Suppressor macrophage treated with lipopolysaccharide for 1 hour (primary cell): ENCODE results near the gene ITGB1.
"Not testable (repeated sequence)": the region's sequence is repeated elsewhere in the genome, so short reads cannot be mapped to it uniquely, and the experiment has no call there.

Experiments used
- DNase-seq, 3 donors: peaks; one replicate each; pipeline ENCODE4 v3.0.0-alpha.2; 2020 to 2022

Gene ITGB1

GRCh38 chr10:32958085-32959005 is at the start of gene ITGB1:
TSS of gene ITGB1 (minus strand) at chr10:32958230. CDS start at chr10:32935558, 22,672 bp downstream.
- peak; percentile 94 to 99 (median 97) for DNase-seq

GRCh38 chr10:33006342-33006887 is 48.4 kb upstream of the ITGB1 start:
- DNase-seq, result no peak

- peak; percentile 90 to 96 (median 95) for DNase-seq
Observed at GRCh38 chr10:33005322-33006301, 47.6 kb upstream of the ITGB1 start.

GRCh38 chr10:33001908-33002492 is 44.0 kb upstream of the ITGB1 start:
- no peak for DNase-seq

GRCh38 chr10:32998060-32998581 is 40.1 kb upstream of the ITGB1 start:
- not testable (repeated sequence) for DNase-seq

DNA sequence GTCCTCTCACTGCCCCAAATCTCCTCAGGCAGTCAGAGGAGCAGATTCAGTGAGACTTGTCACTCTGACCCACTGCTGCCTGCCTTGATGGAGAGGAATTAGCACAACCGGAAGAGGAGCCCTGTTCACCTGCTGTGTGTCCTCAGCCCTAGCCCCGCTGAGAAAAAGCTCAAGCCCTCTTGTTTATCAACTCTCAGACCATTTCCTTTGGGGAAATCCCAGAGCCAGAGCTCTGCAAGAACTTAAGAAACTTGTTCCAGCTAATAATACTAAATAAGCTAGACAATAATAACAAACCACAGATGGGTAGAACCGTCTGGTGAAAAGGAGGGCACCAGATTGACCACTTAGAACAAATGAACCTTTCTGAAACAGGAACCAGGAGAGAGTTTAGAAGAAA is 37.7 kb upstream of the ITGB1 start:
- no peak for DNase-seq

DNA sequence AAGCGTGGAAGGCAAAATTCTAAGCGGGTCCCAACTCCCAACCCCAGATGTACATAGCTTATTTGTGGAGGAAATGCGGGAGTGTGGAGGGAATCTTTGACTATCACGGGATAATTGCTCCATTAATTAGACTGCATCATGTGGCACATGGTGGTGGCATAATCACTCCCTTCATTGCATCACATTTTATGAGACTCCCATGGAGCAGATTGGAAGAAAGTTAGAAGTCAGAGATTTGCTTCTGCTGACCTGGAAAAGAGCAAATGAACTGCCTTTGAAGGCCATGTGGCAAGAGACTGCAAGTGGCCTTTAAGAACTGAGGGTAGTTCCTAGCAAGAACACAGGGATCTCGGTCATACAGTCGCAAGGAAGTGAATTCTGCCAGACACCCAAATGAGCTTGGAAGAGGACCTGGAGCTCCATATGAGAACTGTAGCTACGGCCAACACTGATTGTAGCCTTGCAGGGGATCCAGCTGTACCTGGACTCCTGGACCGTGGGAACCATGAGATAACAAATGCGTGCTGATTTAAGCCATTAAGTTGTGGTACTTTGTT is 37.1 kb upstream of the ITGB1 start:
- no peak for DNase-seq

DNA sequence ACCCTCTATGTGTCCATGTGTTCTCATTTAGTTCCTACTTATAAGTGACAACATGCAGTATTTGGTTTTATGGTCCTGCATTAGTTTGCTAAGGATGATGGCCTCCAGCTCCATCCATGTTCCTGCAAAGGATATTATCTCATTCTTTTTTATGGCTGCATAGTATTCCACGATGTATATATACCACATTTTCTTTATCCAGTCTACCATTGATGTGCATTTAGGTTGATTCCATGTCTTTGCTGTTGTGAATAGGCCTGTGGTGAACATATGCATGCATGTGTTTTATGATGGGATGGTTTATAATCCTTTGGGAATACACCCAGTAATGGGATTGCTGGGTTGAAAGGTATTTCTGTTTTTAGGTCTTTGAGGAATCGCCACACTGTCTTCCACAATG is 36.6 kb upstream of the ITGB1 start:
- not testable (repeated sequence) for DNase-seq

GRCh38 chr10:32992310-32992709 is 34.3 kb upstream of the ITGB1 start:
- DNase-seq, result not testable (repeated sequence)

DNA sequence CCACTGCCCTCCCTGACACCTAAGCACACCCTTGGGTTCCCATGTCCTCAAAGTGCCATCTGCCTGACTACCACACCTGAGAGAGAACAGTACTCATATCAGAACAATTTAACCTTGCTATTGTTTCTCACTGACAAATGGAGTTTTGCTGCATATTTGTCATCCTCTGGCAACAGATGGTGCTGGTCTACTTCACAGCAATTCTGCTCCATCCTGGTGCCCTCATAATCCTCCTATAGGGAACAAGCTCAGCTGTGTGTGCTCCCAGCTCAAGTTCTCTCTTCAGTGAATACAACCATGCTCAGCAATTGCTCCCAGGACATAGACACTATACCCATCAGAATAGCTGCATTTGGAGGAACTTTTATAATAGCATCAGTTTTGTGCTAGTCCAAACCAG is 32.8 kb upstream of the ITGB1 start:
- no peak for DNase-seq

GRCh38 chr10:32988604-32989003 is 30.6 kb upstream of the ITGB1 start:
- no peak for DNase-seq

GRCh38 chr10:32987172-32987571 is 29.1 kb upstream of the ITGB1 start:
- DNase-seq, result no peak

GRCh38 chr10:32985775-32986350 is 27.8 kb upstream of the ITGB1 start:
- DNase-seq, result peak; percentile 72 to 94 (median 89)

GRCh38 chr10:32985341-32985764 is 27.3 kb upstream of the ITGB1 start:
- DNase-seq, result no peak

DNA sequence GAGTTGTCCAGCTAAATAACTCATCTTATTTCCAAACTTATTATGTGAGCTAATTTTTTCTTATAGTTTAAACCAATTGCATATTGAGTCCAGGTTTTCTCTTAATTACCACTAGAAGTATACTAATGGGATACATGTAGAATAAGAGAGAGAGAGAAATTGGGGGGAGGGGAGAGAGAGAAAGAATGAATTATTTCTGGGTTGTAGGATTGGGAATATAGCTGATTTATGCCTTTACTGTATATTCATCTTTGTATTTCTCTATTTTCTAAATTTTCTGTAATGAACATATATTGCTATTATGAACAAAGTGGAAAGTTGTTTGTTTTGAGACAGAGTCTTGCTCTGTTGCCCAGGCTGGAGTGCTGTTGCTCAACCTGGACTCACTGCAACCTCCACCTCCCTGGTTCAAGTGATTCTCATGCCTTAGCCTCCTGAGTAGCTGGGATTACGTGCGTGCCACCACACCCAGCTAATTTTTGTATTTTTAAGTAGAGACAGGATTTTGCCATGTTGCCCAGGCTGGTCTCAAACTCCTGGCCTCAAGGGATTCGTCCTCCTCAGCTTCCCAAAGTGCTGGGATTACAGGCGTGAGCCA is 26.1 kb upstream of the ITGB1 start:
- DNase-seq, result no peak

- peak; percentile 76 to 84 (median 78) for DNase-seq
Observed at GRCh38 chr10:32982911-32983909, 25.2 kb upstream of the ITGB1 start.

DNA sequence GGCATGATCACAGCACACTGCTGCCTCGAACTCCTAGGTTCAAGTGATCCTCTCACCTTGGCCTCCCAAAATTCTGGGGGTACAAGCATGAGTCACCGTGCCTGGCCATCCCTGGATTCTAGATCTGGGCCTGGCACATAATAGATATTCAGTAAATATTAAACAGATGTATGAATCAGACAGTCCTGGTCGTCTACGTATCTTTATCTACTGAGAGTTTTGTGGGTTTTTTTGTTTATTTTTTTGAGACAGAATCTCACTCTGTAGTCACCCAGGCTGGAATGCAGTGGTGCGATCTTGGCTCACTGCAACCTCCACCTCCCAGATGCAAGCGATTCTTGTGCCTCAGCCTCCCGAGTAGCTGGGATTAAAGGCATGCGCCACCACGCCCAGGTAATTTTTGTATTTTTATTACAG is 24.3 kb upstream of the ITGB1 start:
- no peak for DNase-seq

GRCh38 chr10:32981760-32982159 is 23.7 kb upstream of the ITGB1 start:
- DNase-seq, result no peak

DNA sequence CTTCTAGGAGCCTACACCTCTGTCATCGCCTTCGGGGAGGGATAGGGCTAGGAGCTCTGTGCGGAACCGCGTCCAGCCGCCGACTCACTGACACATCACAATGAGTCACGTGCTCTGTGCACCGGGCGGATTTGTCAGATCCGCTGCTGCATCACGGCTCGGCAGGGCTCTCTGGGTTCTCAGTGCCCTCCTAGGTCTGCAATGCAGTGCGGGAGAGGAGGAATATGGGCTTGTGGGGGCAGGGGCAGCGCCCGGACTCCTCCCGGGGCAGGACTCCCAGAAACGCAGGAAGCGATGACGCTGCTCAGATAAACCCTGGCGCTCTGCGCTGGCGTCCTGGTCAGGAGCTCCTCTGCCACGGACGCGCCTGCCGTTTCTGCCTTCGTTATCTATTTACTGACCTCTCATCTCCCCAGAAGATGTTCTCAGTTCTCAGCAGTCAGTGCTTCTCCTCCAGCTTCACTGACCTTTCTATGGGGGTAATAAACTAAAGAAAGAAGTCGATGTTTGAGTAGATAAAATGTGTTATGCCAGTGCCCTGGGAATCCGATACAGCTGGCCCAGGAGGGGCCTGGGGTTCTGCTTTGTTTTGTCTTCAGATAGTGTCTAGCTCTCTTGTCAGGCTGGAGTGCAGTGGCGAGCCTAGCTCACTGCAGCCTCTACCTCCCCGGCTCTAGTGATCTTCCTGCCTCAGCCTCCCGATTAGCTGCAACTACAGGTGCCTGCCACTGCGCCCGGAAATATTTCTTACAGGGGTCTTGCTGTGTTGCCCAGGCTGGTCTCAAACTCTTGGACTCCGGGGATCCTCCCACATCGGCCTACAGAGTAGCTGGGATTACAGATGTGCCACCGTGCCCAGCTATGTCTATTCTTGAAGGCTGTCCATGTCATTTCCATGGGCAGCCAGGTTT is 22.8 kb upstream of the ITGB1 start:
- peak; percentile 93 to 96 (median 95) for DNase-seq
